Erythroblast (primary cell): Measurements from ENCODE around the gene CPOX.

Experiments used
- GATA1 ChIP-seq: IDR thresholded peaks from 2 replicates; pipeline ENCODE4 v1.6.1; 2011; ENCODE audit warnings: low read depth, mild to moderate bottlenecking, control low read depth, low read length, moderate library complexity
- POLR2A ChIP-seq: IDR thresholded peaks from 2 replicates; pipeline ENCODE4 v1.6.1; 2011; ENCODE audit warnings: mild to moderate bottlenecking, low read length

DNA sequence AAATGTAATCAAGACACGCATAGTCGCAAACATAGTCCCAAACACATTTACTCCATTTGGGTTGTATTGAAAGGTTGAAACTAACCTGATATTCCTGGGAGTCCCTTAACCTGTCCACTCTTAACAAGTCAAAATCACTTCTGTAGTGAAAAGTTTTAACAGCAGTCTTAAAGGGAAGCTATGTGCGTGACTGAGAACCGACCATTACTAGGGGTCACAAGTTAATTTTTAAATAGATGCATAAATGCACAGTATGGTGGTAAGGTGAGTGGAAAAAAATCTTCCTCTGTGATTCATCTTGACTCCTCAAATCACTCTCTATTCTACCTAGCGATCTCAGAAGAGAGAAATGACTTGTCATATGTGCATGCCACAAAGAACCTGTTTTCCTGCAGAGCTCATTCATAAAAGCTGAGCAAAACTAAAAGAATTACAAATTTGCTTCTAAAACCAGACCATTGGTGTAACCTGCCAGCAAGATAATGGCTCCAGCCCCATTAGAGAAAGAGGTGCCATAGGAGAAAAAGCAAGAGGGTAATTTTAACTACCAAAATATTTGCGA, 56.9 kb downstream of the CPOX start:
- TF ChIP-seq POLR2A: no peak
- TF ChIP-seq GATA1: no peak
